ENCODE results near the gene MAP3K5. TPM values are rescaled to one million over a fixed set of nuclear protein-coding genes. Genes with fewer than 3 reads are reported as not detected.

Gene MAP3K5
- total RNA-seq, 2 donors from 2014 or later, result 65.7 to 98.4 TPM

- no peaks in the 10 kb centered on the region for H3K9me3 ChIP-seq
- no peak for DNase-seq (ENCODE audit: low spot score)
- 91% methylated on average over 6 of the region's 6 CpGs for WGBS
- intact Hi-C loops (cut with DNase I), result no loop called here
- H3K27ac ChIP-seq, result no peak overlapping the region
- H3K36me3 ChIP-seq, result no peaks in the 10 kb centered on the region
- TF ChIP-seq POLR2AphosphoS5 (IDR thresholded peaks at IDR 0.05) (no peak), CTCF (IDR thresholded peaks at IDR 0.05) (no peak), POLR2A (IDR thresholded peaks at IDR 0.05) (no peak)
- peaks cover 11% of the 10 kb centered on the region for H3K4me1 ChIP-seq (replicated peaks)
- H3K27me3 ChIP-seq (replicated peaks; ENCODE audit: insufficient read depth), result no peaks in the 10 kb centered on the region
- no peak overlapping the region for H3K4me3 ChIP-seq
Measured at GRCh38 chr6:136767570-136768309, 24.5 kb downstream of the MAP3K5 start.

- H3K27ac ChIP-seq, result no peak overlapping the region
- intact Hi-C loops (cut with DNase I), result no loop called here
- no peak for DNase-seq (ENCODE audit: low spot score)
- H3K4me3 ChIP-seq, result no peak overlapping the region
- no peaks in the 10 kb centered on the region for H3K36me3 ChIP-seq
- H3K4me1 ChIP-seq (replicated peaks), result peaks cover 17% of the 10 kb centered on the region
- TF ChIP-seq POLR2AphosphoS5 (IDR thresholded peaks at IDR 0.05), result no peak
- no peak for TF ChIP-seq CTCF (IDR thresholded peaks at IDR 0.05)
- no peak for TF ChIP-seq POLR2A (IDR thresholded peaks at IDR 0.05)
- 72% methylated on average over 2 of the region's 2 CpGs for WGBS
- no peaks in the 10 kb centered on the region for H3K9me3 ChIP-seq
- H3K27me3 ChIP-seq (replicated peaks; ENCODE audit: insufficient read depth), result no peaks in the 10 kb centered on the region
Measured at GRCh38 chr6:136767103-136767502, 25.2 kb downstream of the MAP3K5 start.

- Histone ChIP-seq H3K4me3 (no peak overlapping the region), H3K9me3 (no peaks in the 10 kb centered on the region), H3K27ac (no peak overlapping the region), H3K4me1 (replicated peaks) (peaks cover 21% of the 10 kb centered on the region), H3K27me3 (replicated peaks; ENCODE audit: insufficient read depth) (no peaks in the 10 kb centered on the region), H3K36me3 (no peaks in the 10 kb centered on the region)
- no peak for DNase-seq (ENCODE audit: low spot score)
- intact Hi-C loops (cut with DNase I), result no loop called here
- 42% methylated on average over 3 of the region's 3 CpGs for WGBS
- TF ChIP-seq CTCF (IDR thresholded peaks at IDR 0.05), result no peak
- no peak for TF ChIP-seq POLR2AphosphoS5 (IDR thresholded peaks at IDR 0.05)
- TF ChIP-seq POLR2A (IDR thresholded peaks at IDR 0.05), result no peak
Measured at GRCh38 chr6:136766274-136766673, 26.0 kb downstream of the MAP3K5 start.

- DNase-seq (ENCODE audit: low spot score), result no peak
- no peaks in the 10 kb centered on the region for H3K9me3 ChIP-seq
- 83% methylated on average over 3 of the region's 3 CpGs for WGBS
- no peaks in the 10 kb centered on the region for H3K27me3 ChIP-seq (replicated peaks; ENCODE audit: insufficient read depth)
- H3K4me3 ChIP-seq, result no peak overlapping the region
- intact Hi-C loops (cut with DNase I), result no loop called here
- H3K4me1 ChIP-seq (replicated peaks), result peaks cover 21% of the 10 kb centered on the region
- TF ChIP-seq CTCF (IDR thresholded peaks at IDR 0.05) (no peak), POLR2A (IDR thresholded peaks at IDR 0.05) (no peak)
- H3K36me3 ChIP-seq, result no peaks in the 10 kb centered on the region
- H3K27ac ChIP-seq, result no peak overlapping the region
Measured at GRCh38 chr6:136764517-136764993, 27.7 kb downstream of the MAP3K5 start.
